ENCODE measurements around the gene NKAIN4. TPM values are rescaled to one million over a fixed set of nuclear protein-coding genes. Genes with fewer than 3 reads are reported as not detected.

NKAIN4 gene
- total RNA-seq, 1 experiment from 2014 or later: not detected

DNA sequence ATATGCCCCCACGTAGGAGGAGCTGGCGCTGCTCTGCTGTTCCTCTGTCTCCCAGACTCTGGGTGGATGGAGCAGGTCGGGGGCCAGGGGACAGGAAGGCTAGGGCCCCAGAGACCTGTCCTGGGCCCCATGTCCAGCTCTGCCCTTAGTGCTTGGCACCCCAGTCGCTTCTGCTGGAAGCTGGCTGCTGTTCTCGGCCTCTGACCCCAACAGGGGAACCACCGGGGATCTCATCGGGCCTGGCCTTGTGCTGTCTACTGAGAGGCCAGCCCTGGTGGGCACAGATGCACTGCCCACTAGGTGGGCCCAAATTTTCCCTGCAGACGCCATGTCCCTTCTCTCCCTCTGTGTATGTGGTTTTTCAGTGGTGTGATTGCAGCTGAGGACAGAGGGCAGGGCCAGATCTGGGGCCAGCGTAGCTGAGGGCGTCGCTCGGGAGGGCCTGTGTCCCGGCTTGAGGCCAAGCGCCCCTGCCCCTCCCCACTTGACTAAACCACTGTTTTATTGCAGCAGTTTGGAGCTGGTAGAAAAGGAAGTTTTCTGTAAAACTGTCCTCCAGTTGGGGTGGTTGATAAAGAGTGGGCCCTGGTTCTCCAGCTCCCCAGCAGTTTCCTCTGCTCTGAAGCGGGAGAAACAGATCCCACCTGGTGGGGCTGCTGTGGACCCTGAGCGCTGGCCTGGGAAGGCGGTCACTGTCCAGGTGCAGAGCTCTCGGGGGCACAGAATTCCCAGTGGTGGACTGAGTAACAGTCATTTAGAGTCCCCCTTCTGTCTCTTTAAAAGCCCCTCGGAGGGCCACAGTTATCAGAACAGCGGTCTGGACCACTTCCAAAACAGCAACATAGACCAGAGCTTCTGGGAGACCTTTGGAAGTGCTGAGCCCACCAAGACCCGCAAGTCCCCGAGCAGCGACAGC, 32.8 kb upstream of the NKAIN4 start:
- Histone ChIP-seq H3K4me1 (ENCODE audit: insufficient read depth, low read length, poor library complexity, severe bottlenecking) (no peaks in the 10 kb centered on the region), H3K27ac (ENCODE audit: low read depth, low read length, poor library complexity, severe bottlenecking) (no peak overlapping the region), H3K9me3 (ENCODE audit: low read depth, low read length, poor library complexity, severe bottlenecking) (no peaks in the 10 kb centered on the region), H3K27me3 (replicated peaks; ENCODE audit: insufficient read depth, low read depth, low read length, poor library complexity) (no peaks in the 10 kb centered on the region), H3K36me3 (ENCODE audit: insufficient read depth, low read length, poor library complexity, severe bottlenecking) (peaks cover 6% of the 10 kb centered on the region), H3K4me3 (ENCODE audit: low read depth, low read length, poor library complexity, severe bottlenecking) (no peak overlapping the region)
- intact Hi-C loops (cut with micrococcal nuclease; ENCODE audit: unreplicated experiment): no loop called here
- POLR2A ChIA-PET (ENCODE audit: low non-redundant PET): interaction anchor here (0.5 kb wide), 1 partner anchor 30 kb away, joined by 7 read pairs; no protein-coding TSS in a partner anchor
- DNase-seq (ENCODE audit: low spot score): no peak
- TF ChIP-seq, protein P1, sequence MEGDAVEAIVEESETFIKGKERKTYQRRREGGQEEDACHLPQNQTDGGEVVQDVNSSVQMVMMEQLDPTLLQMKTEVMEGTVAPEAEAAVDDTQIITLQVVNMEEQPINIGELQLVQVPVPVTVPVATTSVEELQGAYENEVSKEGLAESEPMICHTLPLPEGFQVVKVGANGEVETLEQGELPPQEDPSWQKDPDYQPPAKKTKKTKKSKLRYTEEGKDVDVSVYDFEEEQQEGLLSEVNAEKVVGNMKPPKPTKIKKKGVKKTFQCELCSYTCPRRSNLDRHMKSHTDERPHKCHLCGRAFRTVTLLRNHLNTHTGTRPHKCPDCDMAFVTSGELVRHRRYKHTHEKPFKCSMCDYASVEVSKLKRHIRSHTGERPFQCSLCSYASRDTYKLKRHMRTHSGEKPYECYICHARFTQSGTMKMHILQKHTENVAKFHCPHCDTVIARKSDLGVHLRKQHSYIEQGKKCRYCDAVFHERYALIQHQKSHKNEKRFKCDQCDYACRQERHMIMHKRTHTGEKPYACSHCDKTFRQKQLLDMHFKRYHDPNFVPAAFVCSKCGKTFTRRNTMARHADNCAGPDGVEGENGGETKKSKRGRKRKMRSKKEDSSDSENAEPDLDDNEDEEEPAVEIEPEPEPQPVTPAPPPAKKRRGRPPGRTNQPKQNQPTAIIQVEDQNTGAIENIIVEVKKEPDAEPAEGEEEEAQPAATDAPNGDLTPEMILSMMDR (conservative IDR thresholded peaks at IDR 0.05; ENCODE audit: low read depth, low read length): no peak
- no peak for TF ChIP-seq EZH2 (IDR thresholded peaks at IDR 0.05; ENCODE audit: borderline replicate concordance, low read depth, low read length, poor library complexity, severe bottlenecking)
- BruUV-seq (replicated peaks): no TSS peak
- CTCF ChIA-PET: no interaction called here

DNA sequence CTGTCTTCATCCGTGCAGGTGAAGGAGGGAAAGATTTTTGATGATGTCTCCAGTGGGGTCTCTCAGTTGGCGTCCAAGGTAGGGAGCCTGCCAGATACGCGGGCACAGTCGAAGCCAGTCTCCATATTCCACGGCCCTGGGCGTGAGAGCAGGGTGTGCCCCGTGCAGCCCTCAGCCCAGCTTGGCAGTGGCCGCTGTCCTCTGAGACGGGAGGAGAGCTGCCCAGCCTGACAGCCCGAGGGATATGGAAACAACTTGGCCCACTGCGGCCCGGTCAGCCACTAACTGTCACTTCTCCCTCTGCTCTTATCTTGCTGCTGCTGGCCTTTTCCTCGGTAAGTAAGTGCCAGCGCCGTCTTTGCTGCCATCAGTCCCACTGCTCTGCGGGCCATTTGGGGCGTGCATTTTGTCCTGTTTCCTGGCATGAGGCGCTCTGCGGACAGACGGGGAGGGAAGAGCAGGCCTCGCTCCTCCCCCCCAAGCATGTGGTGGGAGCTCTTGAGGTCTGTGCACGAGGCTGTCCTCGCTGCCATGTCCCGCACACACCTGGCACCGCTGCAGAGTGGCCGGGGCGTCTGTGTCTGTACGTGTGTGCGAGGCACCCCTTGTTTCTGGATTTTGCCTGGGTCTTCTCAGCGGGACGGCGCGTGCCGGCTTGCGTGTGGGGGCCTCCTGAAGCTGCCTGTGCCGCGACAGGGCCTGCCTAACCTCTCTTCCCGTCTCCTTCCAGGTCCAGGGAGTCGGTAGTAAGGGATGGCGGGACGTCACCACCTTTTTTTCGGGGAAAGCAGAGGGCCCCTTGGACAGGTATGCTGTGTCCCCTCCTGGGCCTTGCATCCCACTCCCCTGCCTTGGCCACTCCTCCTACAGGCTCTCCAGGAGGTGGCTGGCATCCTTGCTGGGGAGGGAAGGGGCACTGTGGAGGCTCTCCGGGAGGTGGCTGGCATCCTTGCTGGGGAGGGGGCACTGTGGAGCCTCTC, 31.7 kb upstream of the NKAIN4 start:
- CTCF ChIA-PET: no interaction called here
- DNase-seq (ENCODE audit: low spot score): no peak
- intact Hi-C loops (cut with micrococcal nuclease; ENCODE audit: unreplicated experiment): no loop called here
- no peak overlapping the region for H3K4me3 ChIP-seq (ENCODE audit: low read depth, low read length, poor library complexity, severe bottlenecking)
- no TSS peak for BruUV-seq (replicated peaks)
- H3K9me3 ChIP-seq (ENCODE audit: low read depth, low read length, poor library complexity, severe bottlenecking): no peaks in the 10 kb centered on the region
- H3K4me1 ChIP-seq (ENCODE audit: insufficient read depth, low read length, poor library complexity, severe bottlenecking): no peaks in the 10 kb centered on the region
- H3K27ac ChIP-seq (ENCODE audit: low read depth, low read length, poor library complexity, severe bottlenecking): no peak overlapping the region
- no peak for TF ChIP-seq EZH2 (IDR thresholded peaks at IDR 0.05; ENCODE audit: borderline replicate concordance, low read depth, low read length, poor library complexity, severe bottlenecking)
- TF ChIP-seq, protein P1 (conservative IDR thresholded peaks at IDR 0.05; ENCODE audit: low read depth, low read length): no peak
- no peaks in the 10 kb centered on the region for H3K27me3 ChIP-seq (replicated peaks; ENCODE audit: insufficient read depth, low read depth, low read length, poor library complexity)
- H3K36me3 ChIP-seq (ENCODE audit: insufficient read depth, low read length, poor library complexity, severe bottlenecking): peaks cover 6% of the 10 kb centered on the region
- POLR2A ChIA-PET (ENCODE audit: low non-redundant PET): interaction anchor here (0.6 kb wide), 1 partner anchor 807 kb away, joined by 3 read pairs; no protein-coding TSS in a partner anchor

DNA sequence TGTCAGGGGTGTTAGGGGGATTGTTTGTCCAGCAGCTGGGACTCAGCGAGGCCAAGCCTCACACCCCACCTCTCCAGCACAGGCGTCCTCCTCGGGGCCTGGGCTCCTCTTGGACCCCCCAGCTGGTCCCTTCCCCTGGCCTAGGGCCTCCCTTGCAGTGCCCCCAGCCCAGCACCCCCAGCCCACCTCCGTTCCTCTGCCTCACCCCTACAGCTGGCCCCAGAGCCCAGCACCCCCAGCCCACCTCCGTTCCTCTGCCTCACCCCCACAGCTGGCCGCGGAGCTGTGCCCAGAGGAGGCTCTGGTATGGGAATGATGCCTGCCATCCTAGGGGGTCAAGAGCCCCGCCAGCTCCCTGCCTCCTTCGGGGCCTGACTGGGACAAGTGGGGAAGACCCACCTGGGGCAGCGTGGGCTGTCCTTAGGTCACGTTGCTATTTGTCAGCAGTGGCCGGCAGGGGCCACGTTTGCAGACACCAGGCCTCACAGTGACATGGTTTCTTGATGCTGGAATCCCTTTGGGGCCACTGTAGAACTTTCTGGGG, 30.8 kb upstream of the NKAIN4 start:
- intact Hi-C loops (cut with micrococcal nuclease; ENCODE audit: unreplicated experiment): no loop called here
- Histone ChIP-seq H3K4me3 (ENCODE audit: low read depth, low read length, poor library complexity, severe bottlenecking) (no peak overlapping the region), H3K4me1 (ENCODE audit: insufficient read depth, low read length, poor library complexity, severe bottlenecking) (no peaks in the 10 kb centered on the region), H3K36me3 (ENCODE audit: insufficient read depth, low read length, poor library complexity, severe bottlenecking) (peaks cover 12% of the 10 kb centered on the region), H3K9me3 (ENCODE audit: low read depth, low read length, poor library complexity, severe bottlenecking) (no peaks in the 10 kb centered on the region), H3K27me3 (replicated peaks; ENCODE audit: insufficient read depth, low read depth, low read length, poor library complexity) (no peaks in the 10 kb centered on the region), H3K27ac (ENCODE audit: low read depth, low read length, poor library complexity, severe bottlenecking) (no peak overlapping the region)
- CTCF ChIA-PET: no interaction called here
- TF ChIP-seq EZH2 (IDR thresholded peaks at IDR 0.05; ENCODE audit: borderline replicate concordance, low read depth, low read length, poor library complexity, severe bottlenecking): no peak
- TF ChIP-seq, protein P1 (conservative IDR thresholded peaks at IDR 0.05; ENCODE audit: low read depth, low read length): no peak
- POLR2A ChIA-PET (ENCODE audit: low non-redundant PET): interaction anchor here (0.6 kb wide), 1 partner anchor 806 kb away, joined by 3 read pairs; no protein-coding TSS in a partner anchor
- DNase-seq (ENCODE audit: low spot score): no peak
- BruUV-seq (replicated peaks): no TSS peak

All from A673 (cell line).